ENCODE data around the gene CES1.
A peak's percentile ranks its signal among the peaks of the same experiment; 100 is the strongest.
"Not testable (repeated sequence)": the region's sequence is repeated elsewhere in the genome, so short reads cannot be mapped to it uniquely, and the experiment has no call there.

The CES1 gene

DNA sequence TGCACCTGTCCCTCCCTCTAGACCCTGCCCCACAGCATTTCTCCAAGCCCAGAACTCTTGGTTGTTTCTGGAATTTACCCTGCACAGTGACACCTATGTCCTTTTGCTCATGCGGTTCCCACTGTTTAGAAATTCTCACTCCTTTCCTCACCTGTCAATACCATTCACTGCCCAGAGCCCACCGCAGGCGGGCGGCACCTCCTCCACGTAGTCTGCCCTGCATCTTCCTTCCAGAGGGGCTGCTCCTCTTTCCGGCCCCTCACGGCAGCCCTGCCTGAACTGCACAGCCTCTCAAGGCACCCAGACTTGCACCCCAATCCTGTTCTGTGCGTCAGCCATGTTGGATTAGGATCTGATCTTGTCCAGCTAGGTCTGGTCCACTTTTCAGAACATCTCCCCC, 51.4 kb downstream of the CES1 start:
- H3K36me3 ChIP-seq (ENCODE audit: control insufficient read depth, low read depth, low read length); H3K9ac ChIP-seq (ENCODE audit: low read length); H3K27me3 ChIP-seq (ENCODE audit: control insufficient read depth, insufficient read depth, low read length); H3K9me3 ChIP-seq (ENCODE audit: control insufficient read depth, low read depth, low read length); H3K4me3 ChIP-seq (ENCODE audit: low read length); H3K27ac ChIP-seq (ENCODE audit: low read length); H3K4me1 ChIP-seq (ENCODE audit: control insufficient read depth, low read depth, low read length): not testable (repeated sequence)

DNA sequence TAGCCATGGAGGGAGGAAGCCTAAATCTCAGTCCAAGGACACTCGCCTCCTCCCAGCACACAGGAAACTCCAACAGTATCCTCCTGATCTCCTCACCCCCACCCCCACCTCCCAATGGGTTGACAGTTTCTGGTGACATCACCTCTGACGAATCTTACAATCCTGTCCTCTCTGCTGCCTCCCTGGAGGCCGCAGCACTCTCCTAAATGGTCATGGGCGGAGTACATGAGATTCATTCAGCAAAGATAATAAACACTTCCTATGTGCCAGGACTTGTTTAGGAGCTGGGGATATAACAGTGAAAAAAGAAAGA, 52.8 kb downstream of the CES1 start:
- H3K27me3 ChIP-seq (ENCODE audit: control insufficient read depth, insufficient read depth, low read length); H3K9ac ChIP-seq (ENCODE audit: low read length); H3K9me3 ChIP-seq (ENCODE audit: control insufficient read depth, low read depth, low read length); H3K4me1 ChIP-seq (ENCODE audit: control insufficient read depth, low read depth, low read length); H3K36me3 ChIP-seq (ENCODE audit: control insufficient read depth, low read depth, low read length); H3K4me3 ChIP-seq (ENCODE audit: low read length); H3K27ac ChIP-seq (ENCODE audit: low read length): not testable (repeated sequence)

DNA sequence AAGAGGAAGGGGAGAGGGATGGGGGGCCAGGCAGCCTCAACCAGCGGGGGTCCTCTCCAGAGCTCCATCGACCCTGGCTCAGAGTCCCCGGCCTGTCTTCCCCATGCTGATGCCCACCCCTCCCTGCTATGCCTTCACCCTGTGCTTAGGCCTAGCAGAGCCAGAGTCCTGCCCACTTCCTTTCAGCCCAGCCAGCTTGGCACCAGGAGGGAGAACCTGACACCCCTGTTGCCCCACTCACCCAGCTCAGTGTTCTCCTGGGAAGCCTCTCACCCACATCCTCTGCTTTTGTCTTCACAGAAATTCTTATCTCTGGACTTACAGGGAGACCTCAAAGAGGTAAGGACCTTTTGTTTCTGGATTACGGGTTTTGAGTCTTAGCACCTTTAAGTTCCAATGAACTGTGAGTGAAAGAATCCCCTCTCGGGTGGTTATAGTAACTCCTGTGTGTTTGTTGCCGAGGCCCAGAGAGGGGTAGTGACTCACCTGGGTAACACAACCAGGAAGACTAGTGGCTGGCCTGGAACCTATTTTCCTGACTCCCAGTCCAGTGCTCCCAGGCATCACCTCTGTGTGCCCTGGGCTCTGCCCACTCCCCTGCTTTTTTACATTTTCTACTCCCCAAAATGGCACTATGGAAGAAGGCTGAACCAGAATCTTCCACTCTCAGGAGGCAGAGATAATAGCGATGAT, 53.3 kb downstream of the CES1 start:
- H3K27me3 ChIP-seq (ENCODE audit: control insufficient read depth, insufficient read depth, low read length): no peaks in the 10 kb centered on the region
- no peaks in the 10 kb centered on the region for H3K9me3 ChIP-seq (ENCODE audit: control insufficient read depth, low read depth, low read length)
- no peaks in the 10 kb centered on the region for H3K36me3 ChIP-seq (ENCODE audit: control insufficient read depth, low read depth, low read length)
- H3K4me1 ChIP-seq (ENCODE audit: control insufficient read depth, low read depth, low read length): no peaks in the 10 kb centered on the region
- H3K9ac ChIP-seq (ENCODE audit: low read length): no peak overlapping the region
- H3K4me3 ChIP-seq (ENCODE audit: low read length): no peak overlapping the region
- no peak overlapping the region for H3K27ac ChIP-seq (ENCODE audit: low read length)

DNA sequence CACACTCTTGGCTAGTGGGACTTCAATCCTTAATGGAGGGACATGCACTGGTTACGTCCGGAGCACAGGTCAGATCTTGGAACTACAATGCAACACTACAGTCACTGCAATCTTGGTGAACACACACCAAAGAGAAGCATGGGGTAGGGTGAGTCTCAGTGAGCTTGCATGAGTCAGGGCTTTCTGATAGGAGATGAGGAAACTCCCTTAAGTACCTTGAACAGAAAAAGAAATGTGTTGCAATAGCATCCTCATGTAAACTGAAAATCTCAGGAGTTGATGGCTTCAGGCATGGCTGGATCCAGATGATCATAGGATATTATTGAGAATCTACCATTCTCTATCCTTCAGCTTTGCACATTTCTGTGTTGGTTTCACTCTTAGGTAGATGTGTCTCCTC, 54.1 kb downstream of the CES1 start:
- H3K4me1 ChIP-seq (ENCODE audit: control insufficient read depth, low read depth, low read length): no peaks in the 10 kb centered on the region
- H3K27ac ChIP-seq (ENCODE audit: low read length): no peak overlapping the region
- H3K4me3 ChIP-seq (ENCODE audit: low read length): no peak overlapping the region
- no peak overlapping the region for H3K9ac ChIP-seq (ENCODE audit: low read length)
- H3K36me3 ChIP-seq (ENCODE audit: control insufficient read depth, low read depth, low read length): no peaks in the 10 kb centered on the region
- H3K9me3 ChIP-seq (ENCODE audit: control insufficient read depth, low read depth, low read length): no peaks in the 10 kb centered on the region
- no peaks in the 10 kb centered on the region for H3K27me3 ChIP-seq (ENCODE audit: control insufficient read depth, insufficient read depth, low read length)

DNA sequence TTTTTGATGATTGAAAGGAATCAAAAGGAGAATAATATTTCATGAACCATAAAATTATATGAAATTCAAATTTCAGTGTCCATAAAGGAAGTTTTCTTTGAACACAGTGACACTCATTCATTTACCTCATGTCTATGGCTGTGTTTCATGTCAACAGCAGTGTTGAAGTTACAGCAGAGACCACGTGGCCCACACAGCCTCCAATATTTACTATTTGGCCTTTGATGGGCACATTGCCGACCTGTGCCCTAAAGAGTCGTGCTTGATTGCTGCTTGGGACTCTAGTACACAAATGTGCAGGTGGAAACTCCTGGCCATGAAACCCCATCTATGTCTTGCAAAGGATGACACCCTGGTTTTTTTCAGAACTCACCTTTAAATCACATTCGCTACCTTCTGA, 57.0 kb downstream of the CES1 start:
- no peak overlapping the region for H3K4me3 ChIP-seq (ENCODE audit: low read length)
- no peaks in the 10 kb centered on the region for H3K9me3 ChIP-seq (ENCODE audit: control insufficient read depth, low read depth, low read length)
- no peaks in the 10 kb centered on the region for H3K4me1 ChIP-seq (ENCODE audit: control insufficient read depth, low read depth, low read length)
- H3K27me3 ChIP-seq (ENCODE audit: control insufficient read depth, insufficient read depth, low read length): no peaks in the 10 kb centered on the region
- H3K27ac ChIP-seq (ENCODE audit: low read length): no peak overlapping the region
- H3K9ac ChIP-seq (ENCODE audit: low read length): no peak overlapping the region
- H3K36me3 ChIP-seq (ENCODE audit: control insufficient read depth, low read depth, low read length): no peaks in the 10 kb centered on the region

DNA sequence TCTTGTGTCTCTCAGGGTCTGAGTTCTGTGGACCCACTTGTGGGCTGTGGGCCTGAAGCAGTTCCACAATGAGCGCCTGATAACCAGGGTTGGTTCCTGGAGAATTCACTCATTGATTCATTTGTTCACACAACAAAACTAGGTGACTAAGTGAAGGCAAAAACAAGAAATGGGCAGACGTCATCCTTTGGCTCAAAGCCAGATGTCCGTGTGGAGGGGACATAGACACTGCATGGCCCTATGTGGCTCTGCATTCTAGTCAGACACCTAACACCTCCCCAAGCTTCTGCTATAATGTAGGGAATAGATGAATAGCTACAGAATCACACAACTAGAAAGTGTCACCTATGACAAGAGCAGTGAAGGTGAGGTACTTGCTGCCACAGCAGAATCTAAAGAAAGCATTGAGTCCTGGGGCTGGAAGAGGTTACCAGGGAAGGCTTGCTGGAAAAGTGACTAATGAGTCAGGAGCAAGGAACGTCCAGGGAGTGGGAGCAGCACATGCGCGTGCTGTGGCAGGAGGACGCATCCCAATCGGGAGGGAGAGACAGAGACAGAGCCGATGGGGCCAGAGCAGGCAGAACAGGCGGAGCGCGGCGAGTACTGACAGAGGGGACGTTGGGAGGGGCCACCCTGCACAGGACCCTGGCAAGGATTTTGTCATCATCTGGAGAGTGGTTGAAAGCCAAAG, 58.9 kb downstream of the CES1 start:
- Histone ChIP-seq H3K9me3 (ENCODE audit: control insufficient read depth, low read depth, low read length) (no peaks in the 10 kb centered on the region), H3K4me1 (ENCODE audit: control insufficient read depth, low read depth, low read length) (no peaks in the 10 kb centered on the region), H3K4me3 (ENCODE audit: low read length) (no peak overlapping the region), H3K9ac (ENCODE audit: low read length) (no peak overlapping the region), H3K36me3 (ENCODE audit: control insufficient read depth, low read depth, low read length) (no peaks in the 10 kb centered on the region), H3K27me3 (ENCODE audit: control insufficient read depth, insufficient read depth, low read length) (no peaks in the 10 kb centered on the region), H3K27ac (ENCODE audit: low read length) (no peak overlapping the region)

DNA sequence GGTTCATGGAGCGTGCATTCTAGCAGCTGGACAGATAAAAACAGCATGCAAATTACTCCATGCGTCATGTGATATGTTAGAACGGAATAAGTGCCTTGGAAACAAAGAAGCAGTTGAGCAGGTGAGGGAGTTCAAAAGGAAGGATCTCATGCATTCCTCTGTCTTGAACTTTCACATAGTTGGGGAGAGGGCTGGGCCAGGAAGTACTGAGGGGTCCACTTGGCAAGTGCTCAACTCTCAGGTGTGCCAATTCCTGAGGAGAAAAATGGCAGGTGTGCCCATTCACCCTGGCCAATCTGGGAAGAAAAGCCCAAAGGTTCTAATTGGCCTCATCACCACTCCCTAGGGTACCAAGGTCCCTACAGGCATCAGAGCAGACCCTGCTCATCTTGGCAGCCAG, 67.7 kb downstream of the CES1 start:
- peaks cover 6% of the 10 kb centered on the region for H3K27me3 ChIP-seq (ENCODE audit: control insufficient read depth, insufficient read depth, low read length)
- H3K4me1 ChIP-seq (ENCODE audit: control insufficient read depth, low read depth, low read length): no peaks in the 10 kb centered on the region
- H3K27ac ChIP-seq (ENCODE audit: low read length): no peak overlapping the region
- no peaks in the 10 kb centered on the region for H3K9me3 ChIP-seq (ENCODE audit: control insufficient read depth, low read depth, low read length)
- H3K4me3 ChIP-seq (ENCODE audit: low read length): no peak overlapping the region
- no peak overlapping the region for H3K9ac ChIP-seq (ENCODE audit: low read length)
- H3K36me3 ChIP-seq (ENCODE audit: control insufficient read depth, low read depth, low read length): no peaks in the 10 kb centered on the region

DNA sequence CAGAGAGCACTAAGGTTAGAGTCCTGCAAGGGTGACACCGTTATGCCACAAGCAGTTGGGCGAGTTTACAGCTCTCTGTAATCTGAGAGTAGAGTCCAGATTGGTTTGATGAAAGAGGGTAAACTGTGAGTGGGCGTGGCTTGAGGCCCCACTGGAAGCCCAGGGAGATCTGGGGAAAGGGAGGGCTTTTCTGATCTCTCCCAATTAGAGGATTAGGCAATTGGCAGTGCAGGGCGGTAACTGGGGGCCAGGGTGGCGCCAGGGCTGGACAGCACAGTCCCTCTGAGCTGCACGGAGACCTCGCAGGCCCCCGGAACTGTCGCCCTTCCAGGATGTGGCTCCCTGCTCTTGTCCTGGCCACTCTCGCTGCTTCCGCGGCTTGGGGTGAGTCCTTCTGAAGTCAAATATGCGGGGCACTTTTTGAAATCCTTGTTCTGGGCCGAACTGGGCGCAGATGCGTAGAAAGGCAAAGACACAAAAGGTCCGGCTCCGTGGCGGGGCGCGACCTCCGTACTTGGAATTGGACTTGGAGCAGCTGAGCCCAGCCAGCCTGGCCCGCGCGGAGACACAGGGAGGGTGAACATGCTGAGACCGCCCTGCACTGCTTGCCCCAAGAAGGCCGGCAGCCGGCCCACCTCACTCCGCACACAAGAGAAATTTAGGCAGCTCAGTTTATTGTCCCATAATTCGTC, 72.4 kb downstream of the CES1 start:
- Histone ChIP-seq H3K27ac (ENCODE audit: low read length) (no peak overlapping the region), H3K4me1 (ENCODE audit: control insufficient read depth, low read depth, low read length) (no peaks in the 10 kb centered on the region), H3K9me3 (ENCODE audit: control insufficient read depth, low read depth, low read length) (no peaks in the 10 kb centered on the region), H3K27me3 (ENCODE audit: control insufficient read depth, insufficient read depth, low read length) (peaks cover 29% of the 10 kb centered on the region), H3K9ac (ENCODE audit: low read length) (no peak overlapping the region), H3K36me3 (ENCODE audit: control insufficient read depth, low read depth, low read length) (no peaks in the 10 kb centered on the region), H3K4me3 (ENCODE audit: low read length) (peak overlapping the region; percentile 48)

DNA sequence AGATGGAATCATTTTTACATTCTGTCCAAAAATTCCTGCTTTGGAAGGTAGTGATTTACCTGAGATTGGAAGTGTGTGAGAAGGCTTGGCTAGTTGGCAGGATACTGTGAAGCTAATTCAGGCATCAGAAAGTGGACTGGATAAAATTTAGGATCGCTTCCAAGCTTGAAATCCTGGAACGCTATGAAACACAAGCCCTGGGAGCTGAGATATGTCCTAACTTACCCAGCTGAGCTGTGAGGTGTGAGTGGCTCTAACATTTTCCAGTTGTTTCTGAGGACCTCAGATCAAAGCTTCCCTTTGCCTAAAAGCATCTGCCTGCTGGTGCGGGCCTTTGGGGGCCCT, 73.0 kb downstream of the CES1 start:
- H3K36me3 ChIP-seq (ENCODE audit: control insufficient read depth, low read depth, low read length); H3K27ac ChIP-seq (ENCODE audit: low read length); H3K4me1 ChIP-seq (ENCODE audit: control insufficient read depth, low read depth, low read length); H3K9ac ChIP-seq (ENCODE audit: low read length); H3K4me3 ChIP-seq (ENCODE audit: low read length); H3K9me3 ChIP-seq (ENCODE audit: control insufficient read depth, low read depth, low read length): not testable (repeated sequence)
- peaks cover 29% of the 10 kb centered on the region for H3K27me3 ChIP-seq (ENCODE audit: control insufficient read depth, insufficient read depth, low read length)

DNA sequence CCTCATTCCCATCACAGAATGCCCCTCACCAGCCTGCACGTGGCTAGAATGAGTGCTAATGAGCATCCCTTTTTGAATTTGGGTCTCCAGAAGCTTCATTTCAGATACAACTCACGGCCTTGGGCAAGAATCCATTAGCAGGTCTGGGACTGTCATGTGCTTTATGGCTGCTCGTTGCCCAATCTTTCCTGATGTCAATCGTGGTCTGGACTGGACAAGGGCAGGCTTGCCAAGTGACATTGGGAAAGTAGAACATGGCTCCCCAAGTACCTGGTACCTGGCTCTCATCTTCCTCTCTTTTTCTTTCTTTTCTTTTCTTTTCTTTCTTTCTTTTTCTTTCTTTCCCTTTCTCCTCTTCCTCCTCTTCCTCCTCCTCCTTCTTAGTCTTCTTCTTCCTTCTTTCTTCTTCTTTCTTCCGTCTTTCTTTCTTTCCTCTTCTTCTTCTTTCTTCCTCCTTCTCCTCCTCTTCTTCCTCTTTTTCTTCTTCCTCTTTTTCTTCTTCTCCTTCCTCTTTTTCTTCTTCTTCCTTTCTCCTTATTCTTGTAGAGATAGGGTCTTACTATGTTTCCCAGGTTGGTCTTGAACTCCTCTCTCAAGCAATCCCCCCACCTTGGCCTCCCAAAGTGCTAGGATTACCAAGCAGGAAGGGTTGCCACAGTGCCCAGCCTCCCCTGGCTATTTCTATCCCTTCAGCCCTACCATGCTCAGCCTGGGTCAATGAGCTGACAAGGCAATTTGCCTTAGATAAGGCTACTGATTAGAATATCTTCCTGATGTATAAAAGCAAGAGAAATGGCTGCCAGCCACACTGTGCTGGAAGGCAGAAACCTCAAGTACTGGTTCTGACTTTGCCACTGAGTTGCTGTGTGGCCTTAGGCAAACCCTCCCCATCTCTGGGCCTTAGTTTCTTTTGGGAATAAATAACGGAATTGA, 75.0 kb downstream of the CES1 start:
- H3K27ac ChIP-seq (ENCODE audit: low read length); H3K9me3 ChIP-seq (ENCODE audit: control insufficient read depth, low read depth, low read length): not testable (repeated sequence)

DNA sequence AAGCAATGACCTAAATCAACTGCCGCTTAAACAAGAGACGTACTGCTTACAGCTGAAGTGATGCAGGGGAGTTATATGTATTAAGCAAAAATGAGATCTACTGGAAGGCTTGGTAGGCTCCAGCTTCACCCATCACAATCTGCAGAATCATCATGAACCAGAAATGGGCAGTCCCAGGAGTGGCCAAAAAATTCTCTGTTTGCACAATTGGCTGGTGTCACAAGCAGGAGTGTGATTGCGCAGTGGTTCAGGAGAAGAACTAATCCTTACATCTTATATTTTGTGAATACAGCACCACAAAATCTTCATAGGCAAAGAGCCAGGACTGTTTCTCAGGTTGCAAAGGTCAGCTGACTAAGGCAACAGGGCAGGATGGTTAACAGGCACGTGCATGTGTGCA, 75.9 kb downstream of the CES1 start:
- no peak overlapping the region for H3K4me3 ChIP-seq (ENCODE audit: low read length)
- peaks cover 3% of the 10 kb centered on the region for H3K9me3 ChIP-seq (ENCODE audit: control insufficient read depth, low read depth, low read length)
- H3K9ac ChIP-seq (ENCODE audit: low read length): no peak overlapping the region
- H3K27me3 ChIP-seq (ENCODE audit: control insufficient read depth, insufficient read depth, low read length): peaks cover 29% of the 10 kb centered on the region
- no peaks in the 10 kb centered on the region for H3K4me1 ChIP-seq (ENCODE audit: control insufficient read depth, low read depth, low read length)
- H3K36me3 ChIP-seq (ENCODE audit: control insufficient read depth, low read depth, low read length): no peaks in the 10 kb centered on the region
- H3K27ac ChIP-seq (ENCODE audit: low read length): no peak overlapping the region

More for the DNA sequence above, 75.0 kb downstream of the CES1 start:
- H3K9ac ChIP-seq (ENCODE audit: low read length); H3K36me3 ChIP-seq (ENCODE audit: control insufficient read depth, low read depth, low read length); H3K4me1 ChIP-seq (ENCODE audit: control insufficient read depth, low read depth, low read length); H3K4me3 ChIP-seq (ENCODE audit: low read length): not testable (repeated sequence)
- H3K27me3 ChIP-seq (ENCODE audit: control insufficient read depth, insufficient read depth, low read length): peaks cover 29% of the 10 kb centered on the region

All from iPS-18a (cell line).